ENCODE data around the gene TTC4.

GRCh38 chr1:54678776-54679643 lies 36.7 kb upstream of the TTC4 start:
- TF ChIP-seq POLR2A (IDR thresholded peaks at IDR 0.05) (no peak), CTCF (IDR thresholded peaks at IDR 0.05) (no peak)
